ENCODE data around the gene GOLPH3.

The GOLPH3 gene

GRCh38 chr5:32138839-32139493, 35.2 kb downstream of the GOLPH3 start:
- DNase-seq (ENCODE audit: low read depth), result no peak
- H3K4me3 ChIP-seq (ENCODE audit: low read depth, low read length), result no peak overlapping the region
- no peak for TF ChIP-seq POLR2A (IDR thresholded peaks at IDR 0.05; ENCODE audit: extremely low read depth, insufficient read length)
- TF ChIP-seq MYC (IDR thresholded peaks at IDR 0.05; ENCODE audit: low read depth, low read length), result no peak

GRCh38 chr5:32136342-32136741, 37.8 kb downstream of the GOLPH3 start:
- TF ChIP-seq CTCF (IDR thresholded peaks at IDR 0.05; ENCODE audit: low read depth, low read length) (no peak), MYC (IDR thresholded peaks at IDR 0.05; ENCODE audit: low read depth, low read length) (no peak), MAX (IDR thresholded peaks at IDR 0.05; ENCODE audit: low read depth, low read length) (no peak), POLR2A (IDR thresholded peaks at IDR 0.05; ENCODE audit: extremely low read depth, insufficient read length) (no peak)
- H3K4me3 ChIP-seq (ENCODE audit: low read depth, low read length), result no peak overlapping the region
- no peak for DNase-seq (ENCODE audit: low read depth)

- no peak for DNase-seq (ENCODE audit: low read depth)
- TF ChIP-seq MAX (IDR thresholded peaks at IDR 0.05; ENCODE audit: low read depth, low read length) (no peak), POLR2A (IDR thresholded peaks at IDR 0.05; ENCODE audit: extremely low read depth, insufficient read length) (no peak), CTCF (IDR thresholded peaks at IDR 0.05; ENCODE audit: low read depth, low read length) (no peak), MYC (IDR thresholded peaks at IDR 0.05; ENCODE audit: low read depth, low read length) (no peak)
- H3K4me3 ChIP-seq (ENCODE audit: low read depth, low read length), result no peak overlapping the region
Measured at GRCh38 chr5:32135086-32135485, 39.0 kb downstream of the GOLPH3 start.

GRCh38 chr5:32132757-32133156, 41.4 kb downstream of the GOLPH3 start:
- no peak overlapping the region for H3K4me3 ChIP-seq (ENCODE audit: low read depth, low read length)
- no peak for DNase-seq (ENCODE audit: low read depth)
- no peak for TF ChIP-seq MYC (IDR thresholded peaks at IDR 0.05; ENCODE audit: low read depth, low read length)
- no peak for TF ChIP-seq POLR2A (IDR thresholded peaks at IDR 0.05; ENCODE audit: extremely low read depth, insufficient read length)
- TF ChIP-seq MAX (IDR thresholded peaks at IDR 0.05; ENCODE audit: low read depth, low read length), result no peak
- TF ChIP-seq CTCF (IDR thresholded peaks at IDR 0.05; ENCODE audit: low read depth, low read length), result no peak

- no peak for TF ChIP-seq MAX (IDR thresholded peaks at IDR 0.05; ENCODE audit: low read depth, low read length)
- TF ChIP-seq POLR2A (IDR thresholded peaks at IDR 0.05; ENCODE audit: extremely low read depth, insufficient read length), result no peak
- TF ChIP-seq MYC (IDR thresholded peaks at IDR 0.05; ENCODE audit: low read depth, low read length), result no peak
- no peak for TF ChIP-seq CTCF (IDR thresholded peaks at IDR 0.05; ENCODE audit: low read depth, low read length)
- DNase-seq (ENCODE audit: low read depth), result no peak
Measured at GRCh38 chr5:32131604-32132003, 42.5 kb downstream of the GOLPH3 start.

GRCh38 chr5:32130865-32131264, 43.3 kb downstream of the GOLPH3 start:
- TF ChIP-seq POLR2A (IDR thresholded peaks at IDR 0.05; ENCODE audit: extremely low read depth, insufficient read length), result no peak
- no peak for TF ChIP-seq MAX (IDR thresholded peaks at IDR 0.05; ENCODE audit: low read depth, low read length)
- TF ChIP-seq MYC (IDR thresholded peaks at IDR 0.05; ENCODE audit: low read depth, low read length), result no peak
- no peak for TF ChIP-seq CTCF (IDR thresholded peaks at IDR 0.05; ENCODE audit: low read depth, low read length)
- DNase-seq (ENCODE audit: low read depth), result no peak
- no peak overlapping the region for H3K4me3 ChIP-seq (ENCODE audit: low read depth, low read length)

More at GRCh38 chr5:32131604-32132003, 42.5 kb downstream of the GOLPH3 start:
- no peak overlapping the region for H3K4me3 ChIP-seq (ENCODE audit: low read depth, low read length)
